GM12874 (cell line): ENCODE measurements around the gene FITM2.

Experiments used
- CTCF ChIP-seq: IDR thresholded peaks from 2 replicates; pipeline ENCODE4 v1.5.1; 2011; ENCODE audit warnings: low read depth, mild to moderate bottlenecking, control low read depth, low read length, moderate library complexity; ENCODE audit not compliant: insufficient read depth

FITM2 gene

GRCh38 chr20:44254073-44254472 lies 56.9 kb downstream of the FITM2 start:
- TF ChIP-seq CTCF, result no peak

- no peak for TF ChIP-seq CTCF
These were observed 57.5 kb downstream of the FITM2 start for GRCh38 chr20:44253528-44253927.
